NB4 (cell line): Measurements from ENCODE around the gene ABTB2.

Source experiments
- MYC ChIP-seq: IDR thresholded peaks from 2 replicates; pipeline ENCODE4 v1.6.1; 2011; ENCODE audit warnings: low read depth, low read length
- POLR2A ChIP-seq: IDR thresholded peaks from 2 replicates; pipeline ENCODE4 v1.6.1; 2011; ENCODE audit warnings: mild to moderate bottlenecking; ENCODE audit not compliant: insufficient read length; ENCODE audit errors: extremely low read depth
- TF ChIP-seq, protein P1 (sequence below): IDR thresholded peaks from one replicate; pipeline ENCODE4 v1.5.1; 2012; ENCODE audit warnings: low read depth, low read length
- TF ChIP-seq, protein P2 (sequence below): IDR thresholded peaks from 2 replicates; pipeline ENCODE4 v1.6.1; 2011; ENCODE audit warnings: low read depth, low read length

DNA sequence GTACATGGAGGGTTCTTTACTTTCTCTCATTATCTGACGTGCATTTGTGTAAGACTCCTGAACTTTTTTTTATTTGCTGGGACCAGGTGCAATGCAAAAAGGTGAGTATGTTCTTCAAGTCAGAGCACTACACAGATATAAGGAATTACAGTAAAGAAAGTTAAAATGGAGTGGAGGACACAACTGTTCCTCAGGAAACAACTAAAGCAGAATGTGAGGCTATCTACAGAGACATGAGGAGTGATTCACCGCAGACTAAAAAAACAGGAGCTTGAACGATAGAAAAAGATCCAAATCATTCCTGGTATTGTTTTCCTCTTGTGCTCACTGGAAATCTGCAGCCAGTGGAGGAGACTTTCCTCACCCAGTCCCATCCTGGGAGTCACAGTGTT lies 106.2 kb downstream of the ABTB2 start:
- TF ChIP-seq, protein P1, sequence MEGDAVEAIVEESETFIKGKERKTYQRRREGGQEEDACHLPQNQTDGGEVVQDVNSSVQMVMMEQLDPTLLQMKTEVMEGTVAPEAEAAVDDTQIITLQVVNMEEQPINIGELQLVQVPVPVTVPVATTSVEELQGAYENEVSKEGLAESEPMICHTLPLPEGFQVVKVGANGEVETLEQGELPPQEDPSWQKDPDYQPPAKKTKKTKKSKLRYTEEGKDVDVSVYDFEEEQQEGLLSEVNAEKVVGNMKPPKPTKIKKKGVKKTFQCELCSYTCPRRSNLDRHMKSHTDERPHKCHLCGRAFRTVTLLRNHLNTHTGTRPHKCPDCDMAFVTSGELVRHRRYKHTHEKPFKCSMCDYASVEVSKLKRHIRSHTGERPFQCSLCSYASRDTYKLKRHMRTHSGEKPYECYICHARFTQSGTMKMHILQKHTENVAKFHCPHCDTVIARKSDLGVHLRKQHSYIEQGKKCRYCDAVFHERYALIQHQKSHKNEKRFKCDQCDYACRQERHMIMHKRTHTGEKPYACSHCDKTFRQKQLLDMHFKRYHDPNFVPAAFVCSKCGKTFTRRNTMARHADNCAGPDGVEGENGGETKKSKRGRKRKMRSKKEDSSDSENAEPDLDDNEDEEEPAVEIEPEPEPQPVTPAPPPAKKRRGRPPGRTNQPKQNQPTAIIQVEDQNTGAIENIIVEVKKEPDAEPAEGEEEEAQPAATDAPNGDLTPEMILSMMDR, result no peak
- TF ChIP-seq, protein P2, sequence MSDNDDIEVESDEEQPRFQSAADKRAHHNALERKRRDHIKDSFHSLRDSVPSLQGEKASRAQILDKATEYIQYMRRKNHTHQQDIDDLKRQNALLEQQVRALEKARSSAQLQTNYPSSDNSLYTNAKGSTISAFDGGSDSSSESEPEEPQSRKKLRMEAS, result no peak
- TF ChIP-seq POLR2A, result no peak
- TF ChIP-seq MYC, result no peak
